ENCODE results near the gene CFAP46.

Gene CFAP46

DNA sequence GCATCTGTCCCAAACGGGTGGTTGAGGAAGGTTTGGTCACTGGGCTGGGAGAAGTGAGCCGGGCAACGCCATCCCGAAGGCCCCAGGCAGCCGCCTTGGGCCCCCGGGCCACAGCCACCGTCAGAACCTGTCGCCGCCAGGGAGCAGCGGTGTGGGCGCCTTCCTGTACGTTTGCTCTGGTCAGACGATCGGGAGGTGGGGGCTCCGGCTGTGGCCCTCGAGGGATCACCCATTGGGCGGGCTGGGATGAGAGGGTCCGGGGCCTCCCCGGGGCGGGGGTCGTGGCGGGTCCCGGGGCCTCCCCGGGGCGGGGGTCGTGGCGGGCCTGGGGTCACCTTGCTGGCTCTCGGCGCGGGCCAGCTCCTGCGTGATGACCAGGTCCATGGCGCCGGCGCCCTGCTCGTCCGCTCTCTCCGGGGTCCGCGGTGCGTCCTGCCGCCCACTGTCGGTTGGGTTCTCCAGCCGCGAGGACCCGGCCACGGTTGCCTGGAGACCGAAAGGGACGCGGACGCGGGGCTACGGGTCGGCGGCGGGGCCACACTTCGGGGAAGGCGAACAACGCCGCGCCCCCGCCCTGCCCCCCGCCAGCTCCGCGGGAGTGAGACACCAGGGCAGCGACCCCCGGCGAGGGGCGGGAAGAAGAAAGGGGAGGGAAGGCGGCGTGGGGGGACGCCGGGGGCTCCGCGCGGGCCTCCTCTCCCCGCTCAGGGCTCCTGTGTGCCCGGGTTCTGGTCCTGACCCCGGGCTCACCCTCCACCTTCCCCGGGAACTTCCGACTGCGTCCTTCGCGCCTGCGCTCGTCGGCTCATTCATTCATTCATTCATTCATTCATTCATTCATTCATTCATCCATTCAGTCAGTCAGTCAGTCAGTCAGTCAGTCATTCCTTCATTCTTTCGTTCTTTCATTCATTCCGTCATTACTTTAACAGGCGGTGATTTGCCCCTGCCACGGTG, at the start of gene CFAP46:
CFAP46 (minus strand) TSS at position 470 of the 957 bp plus-strand sequence; CDS start at position 384, 86 bp downstream.
- DNase-seq (ENCODE audit: low spot score): peak; percentile 72

DNA sequence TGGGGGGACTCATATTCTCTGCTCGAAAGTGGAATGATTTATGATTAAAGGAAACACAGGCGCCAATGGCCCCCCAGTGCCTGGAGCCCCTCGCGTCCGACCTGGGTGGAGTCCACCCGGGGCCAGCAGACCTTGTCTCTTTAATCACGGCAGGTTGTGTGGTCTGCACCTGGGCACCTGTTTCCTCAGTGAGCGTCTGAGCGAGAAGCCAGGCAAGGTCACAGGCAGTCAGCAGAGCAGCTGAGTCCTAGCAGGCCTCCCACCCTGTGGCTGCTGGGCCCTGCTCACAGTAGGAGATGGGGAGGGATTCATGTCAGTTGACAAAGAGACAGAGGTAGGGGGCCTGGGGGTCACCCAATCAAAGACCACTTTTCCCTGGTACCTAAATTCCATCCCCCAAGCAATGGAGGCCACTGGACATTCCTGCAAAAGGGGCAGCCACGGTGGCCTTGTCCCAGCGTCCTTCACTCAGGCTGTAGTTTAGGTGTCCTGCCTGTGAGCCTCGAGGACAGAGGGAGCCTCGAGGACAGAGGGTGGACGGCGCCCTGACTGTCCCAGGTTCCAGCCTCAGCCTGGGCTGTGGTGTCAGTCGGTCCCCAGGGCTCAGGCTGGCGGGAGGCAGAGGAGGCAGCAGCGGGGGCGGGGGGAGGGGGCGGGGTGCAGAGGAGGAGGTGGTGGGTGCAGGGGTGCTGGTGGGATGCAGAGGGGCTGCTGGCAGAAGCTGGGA, 49.5 kb upstream of the CFAP46 start:
- no peak for DNase-seq (ENCODE audit: low spot score)

DNA sequence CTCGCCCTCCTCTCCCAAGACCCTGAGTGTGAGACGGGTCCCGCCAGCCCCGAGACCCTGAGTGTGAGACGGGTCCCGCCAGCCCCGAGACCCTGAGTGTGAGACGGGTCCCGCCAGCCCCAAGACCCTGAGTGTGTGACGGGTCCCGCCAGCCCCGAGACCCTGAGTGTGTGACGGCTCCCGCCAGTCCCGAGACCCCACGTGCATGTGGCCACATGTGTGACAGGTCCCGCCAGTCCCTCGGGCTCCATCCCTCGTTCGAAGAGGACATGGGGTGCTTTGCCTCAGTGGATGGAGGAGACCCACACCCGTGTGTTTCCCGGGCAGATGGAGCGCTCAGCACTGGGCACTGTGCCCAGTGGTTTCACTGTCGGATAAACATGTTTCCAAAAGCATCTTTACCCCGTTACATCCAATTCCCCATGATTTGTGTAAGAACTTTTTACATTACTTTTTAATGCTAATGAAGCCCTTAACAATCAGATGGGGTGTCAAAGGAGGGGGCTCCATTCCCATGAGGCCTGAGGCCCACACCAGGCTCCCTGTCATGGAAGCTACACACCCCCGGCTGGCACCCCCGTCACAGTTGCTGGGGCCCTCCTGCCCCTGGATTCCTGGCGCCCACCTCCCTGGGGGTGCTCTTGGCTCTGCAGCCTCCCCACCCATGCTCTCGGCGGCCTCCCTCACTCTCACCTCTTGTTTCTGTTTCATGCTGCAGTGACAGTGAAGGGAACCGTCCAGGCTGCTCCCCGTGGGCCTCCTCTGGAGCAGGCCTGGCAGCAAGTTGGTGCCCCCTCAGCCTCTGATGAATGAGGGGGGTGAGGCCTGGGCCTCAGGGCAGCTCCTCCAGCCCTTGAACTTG, 48.5 kb upstream of the CFAP46 start:
- DNase-seq (ENCODE audit: low spot score): no peak

GRCh38 chr10:132989476-132990415, 47.4 kb upstream of the CFAP46 start:
- no peak for DNase-seq (ENCODE audit: low spot score)

DNA sequence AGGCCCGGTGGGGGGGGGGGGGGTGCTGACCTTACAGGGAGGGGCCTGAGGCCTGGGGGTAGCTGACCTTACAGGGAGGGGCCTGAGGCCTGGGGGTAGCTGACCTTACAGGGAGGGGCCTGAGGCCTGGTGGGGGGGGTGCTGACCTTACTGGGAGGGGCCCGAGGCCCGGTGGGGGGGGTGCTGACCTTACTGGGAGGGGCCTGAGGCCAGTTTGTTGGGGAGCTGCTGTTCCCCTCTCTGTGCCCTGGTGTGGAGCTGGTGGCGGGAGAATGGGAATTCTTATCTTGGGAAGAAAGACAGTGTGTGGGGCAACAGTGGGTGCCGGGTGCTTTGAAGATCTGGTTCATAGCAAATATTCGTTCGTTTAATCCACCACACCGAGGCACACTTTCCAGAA, 46.6 kb upstream of the CFAP46 start:
- DNase-seq (ENCODE audit: low spot score): no peak

DNA sequence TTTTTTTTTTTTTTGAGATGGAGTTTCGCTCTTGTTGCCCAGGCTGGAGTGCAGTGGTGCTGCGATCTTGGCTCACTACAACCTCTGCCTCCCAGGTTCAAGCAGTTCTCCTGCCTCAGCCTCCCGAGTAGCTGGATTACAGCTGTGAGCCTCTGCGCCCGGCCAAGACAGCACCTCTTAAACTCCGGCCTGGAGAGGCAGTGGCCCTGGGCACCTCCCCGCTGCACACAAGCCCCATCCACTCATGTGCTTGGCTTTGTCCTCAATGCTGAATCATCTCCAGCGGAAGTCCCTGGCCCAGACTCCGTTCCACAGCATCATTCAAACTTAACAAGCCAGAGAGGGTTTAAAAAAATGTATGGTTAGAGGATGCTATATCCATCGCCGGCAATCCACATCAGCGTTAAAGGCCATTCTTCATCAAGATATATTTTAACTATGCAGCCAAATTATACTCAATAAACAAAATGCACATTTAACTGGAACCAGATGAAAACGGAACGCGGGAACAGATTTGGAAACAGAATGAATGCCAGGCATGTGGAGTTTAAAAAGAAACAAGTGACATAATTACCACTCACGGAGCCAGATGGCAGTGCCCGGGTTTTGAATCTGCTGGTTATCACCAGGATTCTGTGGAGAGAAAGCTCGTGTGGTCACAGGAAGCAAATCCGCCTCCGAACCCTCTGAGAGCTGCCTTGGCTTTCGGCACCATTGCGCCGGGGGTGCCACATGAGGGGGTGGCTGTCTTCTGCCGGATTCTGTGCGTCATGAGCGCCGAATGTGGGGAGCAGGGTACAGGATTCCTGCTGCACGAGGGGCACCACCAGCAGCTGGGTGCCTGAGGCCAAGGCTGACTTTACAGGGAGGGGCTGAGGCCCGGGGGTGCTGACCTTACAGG, 45.6 kb upstream of the CFAP46 start:
- DNase-seq (ENCODE audit: low spot score): no peak

- no peak for DNase-seq (ENCODE audit: low spot score)
Observed at GRCh38 chr10:132986978-132987377, 44.6 kb upstream of the CFAP46 start.

- DNase-seq (ENCODE audit: low spot score): no peak
Observed at GRCh38 chr10:132986576-132986975, 44.2 kb upstream of the CFAP46 start.

DNA sequence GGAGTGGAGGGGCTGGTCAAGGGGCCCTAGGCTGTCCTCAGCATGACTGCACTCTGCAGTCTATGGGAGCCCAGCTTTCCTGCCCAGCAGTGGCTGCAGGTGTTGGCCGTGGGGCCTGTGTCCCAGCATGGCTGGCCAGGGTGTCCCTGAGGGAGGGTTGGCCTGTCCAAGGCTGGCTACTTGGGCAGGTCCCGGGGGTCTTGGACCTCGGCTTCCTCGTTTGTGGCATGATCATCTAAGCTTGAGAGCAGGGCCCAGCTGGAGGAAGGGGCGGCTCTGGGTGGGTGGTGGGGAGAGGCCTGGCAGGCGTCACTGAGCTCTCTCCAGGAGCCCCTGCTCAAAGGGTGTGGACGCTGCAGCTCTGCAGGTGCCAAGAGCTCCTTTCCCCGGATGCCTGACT, 43.7 kb upstream of the CFAP46 start:
- no peak for DNase-seq (ENCODE audit: low spot score)

GRCh38 chr10:132985546-132985900, 43.2 kb upstream of the CFAP46 start:
- no peak for DNase-seq (ENCODE audit: low spot score)

- DNase-seq (ENCODE audit: low spot score): no peak
Observed at GRCh38 chr10:132984801-132985545, 42.6 kb upstream of the CFAP46 start.

- no peak for DNase-seq (ENCODE audit: low spot score)
Observed at GRCh38 chr10:132984008-132984295, 41.6 kb upstream of the CFAP46 start.

GRCh38 chr10:132983252-132984007, 41.1 kb upstream of the CFAP46 start:
- no peak for DNase-seq (ENCODE audit: low spot score)

DNA sequence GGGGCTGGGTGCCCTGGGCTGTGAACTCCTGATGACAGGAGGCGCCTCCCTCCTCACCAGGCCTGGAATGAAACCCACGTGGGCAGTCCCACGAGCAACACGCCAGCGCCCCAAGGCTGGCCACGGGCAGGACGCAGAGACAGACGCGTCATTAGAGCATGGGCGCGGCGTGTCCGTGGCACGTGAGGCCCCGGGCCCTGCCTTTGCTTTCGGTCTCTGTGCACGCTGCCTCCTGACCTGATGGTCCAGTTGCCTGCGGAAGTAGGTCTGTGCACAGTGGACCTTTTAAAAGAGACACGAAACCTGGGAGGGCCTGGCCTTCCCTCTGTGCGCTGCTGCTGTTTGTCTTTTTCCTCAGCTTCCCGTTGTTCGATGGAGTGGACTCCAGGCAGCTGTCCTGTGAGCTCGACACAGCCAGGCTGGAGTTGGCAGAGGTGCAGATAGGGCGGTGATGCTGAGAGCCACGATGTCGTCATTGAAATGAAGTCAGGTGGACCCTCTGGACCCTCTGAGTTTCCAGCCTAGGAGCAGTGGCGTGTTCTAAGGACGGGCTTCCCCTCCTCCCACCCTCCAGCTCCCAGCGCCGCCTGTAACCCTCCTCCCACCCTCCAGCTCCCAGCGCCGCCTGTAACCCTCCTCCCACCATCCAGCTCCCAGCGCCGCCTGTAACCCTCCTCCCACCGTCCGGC, 40.1 kb upstream of the CFAP46 start:
- DNase-seq (ENCODE audit: low spot score): no peak

GRCh38 chr10:132981746-132982145, 39.4 kb upstream of the CFAP46 start:
- DNase-seq (ENCODE audit: low spot score): no peak

DNA sequence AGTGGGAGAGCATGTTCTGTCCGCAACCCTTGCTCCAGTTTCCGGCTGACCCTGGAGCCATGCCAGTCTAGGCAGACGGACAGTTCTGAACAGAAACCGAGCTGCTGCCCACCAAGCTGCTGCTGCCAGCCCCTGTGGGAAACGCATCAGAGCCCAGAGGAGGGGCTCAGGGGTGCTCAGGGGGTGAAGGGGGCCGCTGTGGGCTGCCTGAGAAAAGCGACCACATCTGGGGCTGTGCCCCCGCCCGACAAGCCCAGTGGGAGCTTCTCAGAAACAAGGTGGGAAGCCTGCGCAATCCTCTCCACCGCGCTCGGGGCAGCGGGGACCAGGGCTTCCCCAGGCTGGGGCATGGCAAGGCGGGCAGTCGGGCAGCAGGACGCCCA, 38.8 kb upstream of the CFAP46 start:
- DNase-seq (ENCODE audit: low spot score): no peak

GRCh38 chr10:132980426-132981172, 38.2 kb upstream of the CFAP46 start:
- DNase-seq (ENCODE audit: low spot score): no peak
